Epithelial cell of esophagus (primary cell): ENCODE measurements around the gene PDGFB.

Experiments used
- DNase-seq: peaks from one replicate; pipeline ENCODE4 v3.0.0; 2010; ENCODE audit warnings: low read depth
- H3K4me3 ChIP-seq: 2 replicates; pipeline ENCODE4 v1.5.1; 2011; ENCODE audit warnings: mild to moderate bottlenecking, low read length, control low read depth
- CTCF ChIP-seq: IDR thresholded peaks from 2 replicates; pipeline ENCODE4 v1.5.1; 2011; ENCODE audit warnings: low read depth, mild to moderate bottlenecking, low read length, control low read depth, inconsistent platforms; ENCODE audit not compliant: insufficient read depth; ENCODE audit errors: missing control alignments

Gene PDGFB

GRCh38 chr22:39289975-39290720 lies 45.4 kb upstream of the PDGFB start:
- no peak for TF ChIP-seq CTCF
- peak; percentile 93 for DNase-seq
- H3K4me3 ChIP-seq: no peak overlapping the region

GRCh38 chr22:39289533-39289932 lies 44.8 kb upstream of the PDGFB start:
- no peak for TF ChIP-seq CTCF
- DNase-seq: no peak
- no peak overlapping the region for H3K4me3 ChIP-seq

GRCh38 chr22:39288135-39288898 lies 43.5 kb upstream of the PDGFB start:
- no peak for DNase-seq
- TF ChIP-seq CTCF: no peak
- H3K4me3 ChIP-seq: no peak overlapping the region

- DNase-seq: no peak
- no peak for TF ChIP-seq CTCF
- no peak overlapping the region for H3K4me3 ChIP-seq
Measured at GRCh38 chr22:39287076-39287725, 42.4 kb upstream of the PDGFB start.

GRCh38 chr22:39284983-39285382 lies 40.2 kb upstream of the PDGFB start:
- TF ChIP-seq CTCF: no peak
- no peak for DNase-seq
- H3K4me3 ChIP-seq: no peak overlapping the region

- DNase-seq: no peak
- TF ChIP-seq CTCF: no peak
- H3K4me3 ChIP-seq: no peak overlapping the region
Measured at GRCh38 chr22:39284142-39284980, 39.6 kb upstream of the PDGFB start.
